DOHH2 (cell line): ENCODE results near the gene DNAH1.

Experiments used
- CTCF ChIP-seq: fragments of 200-600 bp; sonication (generic); IDR thresholded peaks from one replicate; pipeline ENCODE4 v1.5.1; 2014; ENCODE audit warnings: antibody characterized with exemption, mild to moderate bottlenecking, low read depth, low read length; ENCODE audit not compliant: poor library complexity, severe bottlenecking
- EZH2phosphoT487 ChIP-seq: fragments of 200-600 bp; sonication (generic); IDR thresholded peaks from 2 replicates; pipeline ENCODE4 v1.6.1; 2017; ENCODE audit warnings: borderline replicate concordance, mild to moderate bottlenecking, antibody characterized with exemption, low read length, moderate library complexity, mixed read lengths

- no peak for TF ChIP-seq CTCF
- TF ChIP-seq EZH2phosphoT487: no peak
These were observed 90.8 kb downstream of the DNAH1 start for GRCh38 chr3:52406791-52407510.
